ENCODE measurements around the gene IL37.
"Not testable (repeated sequence)": the region's sequence is repeated elsewhere in the genome, so short reads cannot be mapped to it uniquely, and the experiment has no call there.

IL37 gene

GRCh38 chr2:112887964-112888749, 22.8 kb upstream of the IL37 start:
- DNase-seq (ENCODE audit: low read depth in 1 of 2, low spot score in 1 of 2), result no peak

GRCh38 chr2:112889976-112890375, 21.0 kb upstream of the IL37 start:
- no peak for DNase-seq (ENCODE audit: low read depth in 1 of 2, low spot score in 1 of 2)

- DNase-seq (ENCODE audit: low read depth in 1 of 2, low spot score in 1 of 2), result no peak
Observed at GRCh38 chr2:112891385-112891831, 19.6 kb upstream of the IL37 start.

GRCh38 chr2:112893752-112894151, 17.2 kb upstream of the IL37 start:
- no peak for DNase-seq (ENCODE audit: low read depth in 1 of 2, low spot score in 1 of 2)

GRCh38 chr2:112896909-112897623, 13.9 kb upstream of the IL37 start:
- no peak for DNase-seq (ENCODE audit: low read depth in 1 of 2, low spot score in 1 of 2)

- DNase-seq (ENCODE audit: low read depth in 1 of 2, low spot score in 1 of 2), result no peak
Observed at GRCh38 chr2:112897624-112897978, 13.4 kb upstream of the IL37 start.

- not testable (repeated sequence) for DNase-seq (ENCODE audit: low read depth in 1 of 2, low spot score in 1 of 2)
Observed at GRCh38 chr2:112901431-112902065, 9.4 kb upstream of the IL37 start.

GRCh38 chr2:112902816-112903215, 8.1 kb upstream of the IL37 start:
- DNase-seq (ENCODE audit: low read depth in 1 of 2, low spot score in 1 of 2), result no peak

- DNase-seq (ENCODE audit: low read depth in 1 of 2, low spot score in 1 of 2), result no peak
Observed at GRCh38 chr2:112904883-112905282, 6.1 kb upstream of the IL37 start.

- DNase-seq (ENCODE audit: low read depth in 1 of 2, low spot score in 1 of 2), result no peak
Observed at GRCh38 chr2:112906276-112906675, 4.7 kb upstream of the IL37 start.

- DNase-seq (ENCODE audit: low read depth in 1 of 2, low spot score in 1 of 2), result no peak
Observed at GRCh38 chr2:112907001-112907949, 3.7 kb upstream of the IL37 start.

- DNase-seq (ENCODE audit: low read depth in 1 of 2, low spot score in 1 of 2), result not testable (repeated sequence)
Observed at GRCh38 chr2:112908559-112908958, 2.4 kb upstream of the IL37 start.

GRCh38 chr2:112910219-112910618, 746 bp upstream of the IL37 start:
- DNase-seq (ENCODE audit: low read depth in 1 of 2, low spot score in 1 of 2), result no peak

- no peak for DNase-seq (ENCODE audit: low read depth in 1 of 2, low spot score in 1 of 2)
Observed at GRCh38 chr2:112912403-112912802, 1.4 kb downstream of the IL37 start.

- no peak for DNase-seq (ENCODE audit: low read depth in 1 of 2, low spot score in 1 of 2)
Observed at GRCh38 chr2:112915300-112916144, 4.6 kb downstream of the IL37 start.

GRCh38 chr2:112916145-112916571, 5.2 kb downstream of the IL37 start:
- no peak for DNase-seq (ENCODE audit: low read depth in 1 of 2, low spot score in 1 of 2)

- no peak for DNase-seq (ENCODE audit: low read depth in 1 of 2, low spot score in 1 of 2)
Observed at GRCh38 chr2:112916625-112917247, 5.8 kb downstream of the IL37 start.

- no peak for DNase-seq (ENCODE audit: low read depth in 1 of 2, low spot score in 1 of 2)
Observed at GRCh38 chr2:112917856-112918255, 6.9 kb downstream of the IL37 start.

- no peak for DNase-seq (ENCODE audit: low read depth in 1 of 2, low spot score in 1 of 2)
Observed at GRCh38 chr2:112918256-112918655, 7.3 kb downstream of the IL37 start.

- DNase-seq (ENCODE audit: low read depth in 1 of 2, low spot score in 1 of 2), result no peak
Observed at GRCh38 chr2:112919086-112919485, 8.1 kb downstream of the IL37 start.
